ENCODE measurements around the gene UCK2.
A peak's percentile ranks its signal among the peaks of the same experiment; 100 is the strongest.

Gene UCK2

GRCh38 chr1:165855010-165855838, 27.8 kb downstream of the UCK2 start:
- no peak for DNase-seq (ENCODE audit: low spot score)

DNA sequence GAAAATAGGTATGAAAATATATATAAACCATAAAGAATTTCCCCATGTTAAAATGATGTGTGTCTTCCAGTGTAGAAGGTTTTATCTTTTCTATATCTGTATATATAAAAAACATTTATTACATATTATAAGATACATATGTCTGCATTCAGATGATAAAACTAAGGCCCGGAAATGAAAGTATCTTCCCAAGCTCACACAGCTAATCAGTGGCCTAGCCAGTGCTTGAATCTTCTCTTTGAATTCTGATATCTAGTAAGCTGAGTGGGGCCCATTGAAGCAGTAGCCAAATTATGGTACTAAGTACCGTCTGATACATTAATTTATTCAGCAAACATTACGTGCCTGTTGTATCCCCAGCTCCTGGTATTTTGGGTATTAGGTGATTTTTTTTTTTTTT, 28.6 kb downstream of the UCK2 start:
- no peak for DNase-seq (ENCODE audit: low spot score)

- DNase-seq (ENCODE audit: low spot score) = no peak
Measured at GRCh38 chr1:165856606-165857005, 29.2 kb downstream of the UCK2 start.

DNA sequence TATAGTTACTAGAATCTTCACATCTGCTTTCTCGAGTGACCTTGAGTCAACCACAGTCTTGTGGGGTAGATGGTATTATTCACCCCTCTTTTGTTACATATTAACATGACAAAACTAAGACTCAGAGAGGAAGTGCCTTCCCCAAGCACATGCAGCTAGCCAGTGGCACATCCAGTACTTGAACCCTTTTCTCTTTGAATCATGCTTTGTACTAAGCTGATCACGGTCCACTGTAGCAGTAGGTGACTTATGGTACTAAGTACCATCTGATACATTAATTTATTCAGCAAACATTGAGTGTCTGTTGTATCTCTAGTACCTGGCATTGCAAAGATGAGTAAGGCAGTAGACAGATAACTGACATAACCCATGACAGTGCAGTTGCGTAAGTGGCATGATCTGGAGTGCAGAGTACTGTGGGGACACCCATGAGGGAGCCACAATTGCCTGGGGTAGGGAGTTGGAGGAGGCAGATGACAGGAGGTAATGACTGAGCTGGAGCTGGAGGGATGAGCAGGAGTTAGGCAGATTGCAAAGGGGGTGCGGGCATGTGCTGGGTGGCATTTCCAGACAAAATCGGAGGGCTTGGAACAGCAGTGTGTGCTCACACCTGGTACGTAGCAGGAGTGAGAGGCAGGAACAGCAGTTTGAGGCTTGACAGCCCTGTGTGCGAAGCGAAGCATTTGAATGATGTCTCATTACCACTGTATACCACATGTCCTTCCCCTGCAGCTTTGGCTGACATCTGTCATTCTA, 29.8 kb downstream of the UCK2 start:
- no peak for DNase-seq (ENCODE audit: low spot score)

- no peak for DNase-seq (ENCODE audit: low spot score)
Measured at GRCh38 chr1:165858364-165858823, 31.0 kb downstream of the UCK2 start.

DNA sequence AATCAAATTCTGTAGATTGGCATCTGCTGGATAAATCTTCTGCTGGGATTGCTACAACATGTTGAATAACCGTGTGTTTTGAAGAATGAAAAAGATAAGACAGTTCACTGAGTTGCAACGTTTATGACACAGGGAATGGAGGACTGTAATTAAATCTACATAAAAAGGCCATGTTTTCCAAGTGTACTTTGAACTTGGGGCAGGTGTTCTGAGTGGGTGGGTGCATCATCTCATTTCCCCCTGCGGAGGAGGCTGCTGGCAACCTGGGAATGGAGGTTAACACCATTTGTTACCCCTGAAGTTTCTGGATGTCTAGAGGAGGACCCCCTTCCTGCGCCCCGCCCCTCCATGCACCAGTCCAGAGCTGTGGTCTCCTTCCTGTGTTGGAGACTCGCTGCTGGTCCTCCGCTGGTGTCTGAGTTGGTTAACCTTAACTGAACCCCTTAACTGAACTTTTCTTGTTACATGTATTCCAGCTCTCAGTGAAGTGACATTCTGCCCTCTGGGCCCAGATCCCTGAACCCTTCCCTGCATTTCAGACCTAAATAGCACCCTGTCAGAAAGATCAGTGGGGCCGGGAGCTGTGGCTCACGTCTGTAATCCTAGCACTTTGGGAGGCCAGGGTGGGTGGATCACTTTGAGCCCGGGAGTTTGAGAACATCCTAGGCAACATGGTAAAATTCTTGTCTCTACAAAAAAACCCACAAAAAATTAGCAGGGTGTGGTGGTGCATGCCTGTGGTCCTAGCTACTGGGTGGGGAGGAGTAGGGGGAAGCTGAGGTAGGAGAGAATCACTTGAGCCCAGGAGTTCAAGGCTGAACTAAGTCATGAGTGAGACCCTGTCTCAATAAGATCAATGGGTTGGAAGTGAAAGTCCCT, 31.8 kb downstream of the UCK2 start:
- DNase-seq (ENCODE audit: low spot score) = no peak

- DNase-seq (ENCODE audit: low spot score) = no peak
Measured at GRCh38 chr1:165860065-165860464, 32.7 kb downstream of the UCK2 start.

DNA sequence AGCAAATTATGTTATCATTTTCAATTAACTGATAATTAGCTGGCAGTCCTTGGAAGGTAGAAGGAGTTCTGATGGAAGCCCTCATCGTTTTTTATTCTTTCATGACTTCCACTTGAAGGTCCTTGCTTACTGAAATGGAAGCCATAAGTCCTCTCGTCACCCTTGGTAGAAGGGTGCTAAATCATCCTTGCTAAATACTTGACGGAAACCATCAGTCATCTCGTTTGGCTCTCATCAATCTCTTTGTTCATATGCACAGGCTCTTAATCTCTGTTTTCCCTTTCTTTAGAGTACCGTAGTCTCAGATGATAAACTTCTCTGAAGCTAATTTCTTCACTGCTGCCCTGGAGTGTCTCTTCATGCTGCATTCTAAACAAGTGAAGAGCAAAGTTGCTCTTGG, 34.5 kb downstream of the UCK2 start:
- no peak for DNase-seq (ENCODE audit: low spot score)

- DNase-seq (ENCODE audit: low spot score) = no peak
Measured at GRCh38 chr1:165862448-165862847, 35.0 kb downstream of the UCK2 start.

DNA sequence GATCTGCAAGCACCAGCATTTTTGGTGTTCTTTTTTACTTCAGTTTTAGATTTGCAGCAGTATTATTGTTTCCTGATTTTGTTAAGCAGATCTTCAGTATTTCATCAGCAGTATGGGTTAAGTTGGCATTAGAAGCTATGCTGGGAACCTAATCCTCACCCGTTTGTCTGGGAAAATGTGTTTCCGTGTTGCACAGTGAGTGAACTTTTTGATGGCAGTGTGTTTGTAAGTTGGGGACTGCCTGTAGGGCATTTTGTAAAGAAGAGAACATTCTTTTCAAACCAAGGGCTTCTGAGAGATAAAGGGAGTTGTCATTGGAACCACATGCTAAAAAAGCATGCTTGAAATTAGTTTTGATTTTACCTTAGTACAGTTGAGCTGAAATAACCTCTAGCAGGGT, 35.9 kb downstream of the UCK2 start:
- no peak for DNase-seq (ENCODE audit: low spot score)

DNA sequence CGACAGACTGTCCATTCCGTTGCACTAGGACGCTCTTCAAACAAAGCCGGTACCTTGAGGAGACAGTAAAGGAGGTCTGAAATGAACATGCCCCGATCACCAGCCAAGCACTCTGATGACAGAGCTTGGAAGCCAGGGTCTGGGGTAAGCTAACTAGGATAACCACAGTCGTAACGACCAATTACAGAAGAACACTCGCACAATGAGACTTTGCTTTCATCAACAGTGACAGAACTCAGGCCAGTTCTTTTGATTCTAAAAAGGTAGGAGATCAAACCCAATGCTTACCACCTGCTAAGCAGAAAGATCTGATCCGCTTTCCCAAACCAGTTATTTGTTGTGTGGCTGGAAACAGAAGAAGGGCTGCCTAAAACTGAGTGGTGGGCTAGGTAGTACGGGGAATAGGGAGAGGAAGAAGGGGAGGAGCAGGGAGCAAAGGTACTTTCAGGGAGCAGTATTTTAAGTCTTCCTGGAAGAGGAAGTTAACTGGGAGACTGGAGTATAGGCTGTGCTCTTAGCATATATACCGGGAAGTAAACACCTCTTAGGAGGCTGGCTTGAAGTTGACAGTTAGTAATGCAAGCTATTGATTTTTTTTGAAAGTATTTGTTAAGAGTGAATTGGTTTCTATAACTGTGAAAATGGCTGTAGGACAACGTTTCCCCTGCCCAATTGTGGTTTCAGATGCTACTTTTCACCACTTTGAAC, 38.4 kb downstream of the UCK2 start:
- DNase-seq (ENCODE audit: low spot score) = no peak

GRCh38 chr1:165869343-165869742, 41.9 kb downstream of the UCK2 start:
- no peak for DNase-seq (ENCODE audit: low spot score)

DNA sequence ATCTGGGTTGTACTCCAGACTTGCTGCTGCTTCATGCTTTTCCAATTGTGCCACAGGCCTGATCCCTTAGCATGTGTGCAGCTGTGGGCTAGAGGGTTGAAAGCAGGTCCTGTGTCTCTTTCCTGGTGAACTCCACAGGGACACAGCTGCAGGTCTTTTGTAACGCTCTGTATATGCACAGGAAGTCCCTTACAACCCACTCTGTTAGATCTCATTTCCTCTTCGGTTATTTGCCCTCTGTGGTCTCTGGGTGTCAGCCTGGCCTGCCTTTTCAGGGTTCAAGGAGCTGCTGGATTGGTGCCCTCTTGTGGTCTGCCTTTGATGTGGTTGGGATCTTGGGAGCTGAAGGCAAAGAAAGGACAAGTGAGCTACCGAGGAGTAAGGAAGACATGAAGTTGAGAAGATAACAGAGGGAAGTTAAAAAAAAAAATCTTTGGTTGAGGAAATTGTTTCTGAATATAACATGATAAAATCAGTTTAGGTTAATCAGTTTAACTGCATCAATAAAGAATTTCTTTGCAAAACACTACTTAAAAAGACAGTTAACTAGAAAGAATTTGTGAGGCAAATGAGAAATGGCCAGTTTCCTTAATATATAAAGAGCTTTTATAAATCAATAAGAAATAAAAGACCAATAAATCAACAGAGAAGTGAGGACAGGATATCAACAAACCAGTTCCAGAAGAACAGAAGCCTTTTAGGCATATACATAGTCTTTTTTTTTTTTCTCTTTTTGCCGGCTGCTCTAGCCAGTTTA, 44.1 kb downstream of the UCK2 start:
- DNase-seq (ENCODE audit: low spot score) = peak; percentile 81

DNA sequence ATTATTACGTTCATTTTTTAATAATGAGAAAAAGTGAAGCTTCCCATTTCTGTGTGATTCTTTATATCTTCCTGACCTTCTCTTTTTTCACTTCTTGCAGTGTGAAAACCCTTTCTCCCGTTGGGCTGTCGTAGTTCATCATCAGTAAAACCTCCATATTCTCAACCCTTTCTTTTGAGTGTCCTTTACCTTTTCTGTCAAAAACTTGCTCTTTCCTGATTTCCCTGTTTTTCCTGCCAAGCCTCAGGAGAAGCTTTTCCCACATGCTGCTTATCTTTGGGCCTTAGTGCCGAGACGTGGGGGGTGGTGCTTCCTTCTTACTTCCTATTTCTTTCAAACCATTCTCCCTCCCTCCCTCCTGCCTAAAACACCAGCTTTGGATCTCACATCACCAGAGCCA, 46.1 kb downstream of the UCK2 start:
- no peak for DNase-seq (ENCODE audit: low spot score)

- no peak for DNase-seq (ENCODE audit: low spot score)
Measured at GRCh38 chr1:165874643-165875042, 47.2 kb downstream of the UCK2 start.

GRCh38 chr1:165875171-165875570, 47.8 kb downstream of the UCK2 start:
- DNase-seq (ENCODE audit: low spot score) = peak; percentile 45

DNA sequence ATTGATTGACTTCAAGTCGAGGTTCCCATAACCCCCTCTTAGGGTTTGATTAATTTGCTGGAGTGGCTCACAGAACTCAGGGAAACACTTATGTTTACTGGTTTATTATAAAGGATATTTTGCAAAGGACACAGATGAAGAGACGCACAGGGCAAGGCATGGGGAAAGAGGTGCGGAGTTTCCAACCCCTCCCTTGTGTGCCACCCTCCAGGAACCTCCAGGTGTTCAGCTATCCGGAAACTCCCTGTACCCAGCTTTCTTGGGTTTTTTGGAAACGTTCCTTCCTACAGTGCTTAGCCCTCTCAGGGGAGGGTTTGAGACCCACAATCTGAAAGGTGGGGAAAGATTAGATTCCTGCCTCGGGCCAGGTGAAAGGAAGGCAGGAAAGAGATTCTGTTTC, 48.2 kb downstream of the UCK2 start:
- no peak for DNase-seq (ENCODE audit: low spot score)

GRCh38 chr1:165876121-165876520, 48.7 kb downstream of the UCK2 start:
- no peak for DNase-seq (ENCODE audit: low spot score)

DNA sequence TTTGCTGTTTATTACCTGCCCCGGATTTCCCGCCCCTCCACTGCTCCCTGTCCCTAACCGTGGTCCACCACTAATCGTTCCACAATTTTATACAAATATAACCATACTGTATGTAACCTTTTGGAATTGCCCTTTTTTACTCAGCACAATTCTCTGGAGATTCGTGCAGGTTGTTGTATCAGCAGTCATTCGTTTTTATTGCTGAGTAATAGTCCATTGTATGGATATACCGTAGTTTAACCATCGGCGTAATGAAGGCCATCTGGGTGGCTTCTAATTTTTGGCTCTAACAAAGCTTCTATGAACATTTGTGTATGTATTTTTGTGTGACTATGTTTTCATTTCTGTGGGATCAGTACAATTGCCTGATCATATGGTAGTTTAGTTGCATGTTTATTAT, 50.0 kb downstream of the UCK2 start:
- no peak for DNase-seq (ENCODE audit: low spot score)

DNA sequence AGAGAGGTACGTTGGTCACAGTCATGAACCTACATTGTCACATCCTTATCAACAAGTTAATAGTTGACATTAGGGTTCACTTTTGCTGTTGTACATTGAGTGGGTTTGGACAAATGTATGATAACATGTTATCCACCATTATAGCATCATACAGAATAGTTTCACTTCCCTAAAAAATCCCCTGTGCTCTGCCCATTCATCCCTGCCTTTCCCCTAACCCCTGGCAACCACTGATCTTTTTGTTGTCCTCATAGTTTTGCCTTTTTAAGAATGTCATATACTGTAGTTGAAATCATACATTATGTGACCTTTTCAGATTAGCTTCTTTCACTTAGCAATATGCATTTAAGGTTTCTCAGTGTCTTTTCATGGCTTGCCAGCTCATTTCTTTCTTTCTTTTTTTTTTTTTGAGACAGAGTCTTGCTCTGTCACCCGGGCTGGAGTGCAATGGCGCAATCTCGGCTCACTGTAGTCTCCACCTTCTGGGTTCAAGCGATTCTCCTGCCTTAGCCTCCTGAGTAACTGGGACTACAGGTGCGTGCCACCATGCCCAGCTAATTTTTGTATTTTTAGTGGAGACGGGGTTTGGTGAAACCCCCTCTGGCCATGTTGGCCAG, 50.6 kb downstream of the UCK2 start:
- DNase-seq (ENCODE audit: low spot score) = no peak

GRCh38 chr1:165879946-165880345, 52.5 kb downstream of the UCK2 start:
- DNase-seq (ENCODE audit: low spot score) = no peak

All from activated CD4-positive, alpha-beta T cell treated with anti-CD3 and anti-CD28 coated beads, Interleukin-2, Interleukin-4, amounts not matched to agents 100 ng/mL and 50 ng/mL, durations not matched to agents 16 hours and 8 hours (primary cell).